ENCODE data around the gene PIGU.

PIGU gene

DNA sequence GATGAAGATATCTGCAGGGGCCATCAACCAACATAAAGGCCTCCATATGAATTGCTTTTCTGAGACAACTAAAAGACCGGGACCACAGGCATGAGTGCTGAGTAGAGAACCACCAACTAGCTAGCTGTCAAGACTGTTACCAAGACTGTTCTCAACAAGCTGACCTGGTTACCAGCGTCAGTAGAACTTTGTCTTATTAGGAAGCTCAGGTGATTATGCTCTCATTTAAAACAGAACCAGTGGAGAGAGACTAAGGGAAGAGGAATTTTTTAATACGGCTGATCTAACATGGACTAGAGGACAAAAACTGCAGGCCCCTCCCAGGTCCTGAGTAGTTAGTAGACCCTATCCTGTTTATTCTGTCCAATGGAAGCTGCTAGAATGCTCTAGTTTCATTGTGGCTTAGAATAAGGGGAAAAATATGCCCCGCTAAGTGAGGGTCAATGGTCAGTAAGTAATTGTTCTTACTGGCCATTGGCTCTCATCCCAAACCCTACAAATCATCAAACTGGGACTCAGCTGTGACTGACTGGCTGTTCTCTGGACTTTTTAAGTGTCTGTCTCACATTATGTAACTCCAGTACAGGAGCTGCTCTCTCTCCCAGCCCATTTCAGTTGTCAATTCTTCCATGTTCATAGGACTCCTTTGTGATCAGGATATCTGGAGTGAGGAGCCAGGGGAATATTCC lies 164.5 kb downstream of the PIGU start:
- no peak for DNase-seq (ENCODE audit: low spot score)

DNA sequence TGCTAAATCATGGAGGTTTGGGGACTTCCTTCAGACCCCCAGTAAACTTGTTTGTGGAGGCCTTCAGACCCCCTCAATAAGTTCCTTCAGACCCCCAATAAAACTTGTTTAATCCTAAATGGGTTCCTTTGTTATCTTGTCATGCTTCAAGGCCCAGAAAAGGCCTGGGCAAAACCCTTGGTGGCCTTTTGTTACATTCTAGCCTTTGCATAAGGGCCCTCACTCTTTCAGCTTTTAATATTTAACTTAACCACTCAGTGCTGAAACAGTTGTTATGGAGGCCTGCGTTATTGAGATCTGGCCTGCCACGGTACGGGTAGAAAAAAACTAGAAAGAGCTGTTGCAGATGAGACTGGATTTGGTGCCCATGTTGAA lies 165.0 kb downstream of the PIGU start:
- DNase-seq (ENCODE audit: low spot score), result no peak

DNA sequence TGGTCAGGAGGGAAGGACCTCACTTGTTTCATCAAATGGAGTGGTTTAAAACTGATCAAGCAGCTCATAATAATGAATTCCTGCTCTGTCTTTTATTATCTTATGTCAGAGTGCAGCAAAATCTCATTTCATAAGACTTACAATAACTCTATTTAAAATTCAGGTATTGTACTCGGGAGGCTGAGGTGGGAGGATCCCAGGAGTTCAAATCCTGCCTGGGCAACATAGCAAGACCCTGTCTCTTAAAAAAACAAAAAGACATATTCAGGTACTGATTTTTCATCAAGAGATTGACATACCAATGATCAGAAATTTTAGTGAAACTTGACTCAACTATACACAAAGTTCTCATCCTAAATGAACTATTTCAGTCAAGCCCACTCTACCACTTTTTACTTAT lies 166.3 kb downstream of the PIGU start:
- DNase-seq (ENCODE audit: low spot score), result no peak

Data from activated CD4-positive, alpha-beta T cell treated with anti-CD3 and anti-CD28 coated beads, Interleukin-2, Interleukin-4, amounts not matched to agents 100 ng/mL and 50 ng/mL, durations not matched to agents 16 hours and 8 hours (primary cell).